Measurements from ENCODE around the gene SLX4IP. TPM values are rescaled to one million over a fixed set of nuclear protein-coding genes. Genes with fewer than 3 reads are reported as not detected.

SLX4IP gene
- total RNA-seq, 2 experiments from 2014 or later, result 4.9 to 5.2 TPM

DNA sequence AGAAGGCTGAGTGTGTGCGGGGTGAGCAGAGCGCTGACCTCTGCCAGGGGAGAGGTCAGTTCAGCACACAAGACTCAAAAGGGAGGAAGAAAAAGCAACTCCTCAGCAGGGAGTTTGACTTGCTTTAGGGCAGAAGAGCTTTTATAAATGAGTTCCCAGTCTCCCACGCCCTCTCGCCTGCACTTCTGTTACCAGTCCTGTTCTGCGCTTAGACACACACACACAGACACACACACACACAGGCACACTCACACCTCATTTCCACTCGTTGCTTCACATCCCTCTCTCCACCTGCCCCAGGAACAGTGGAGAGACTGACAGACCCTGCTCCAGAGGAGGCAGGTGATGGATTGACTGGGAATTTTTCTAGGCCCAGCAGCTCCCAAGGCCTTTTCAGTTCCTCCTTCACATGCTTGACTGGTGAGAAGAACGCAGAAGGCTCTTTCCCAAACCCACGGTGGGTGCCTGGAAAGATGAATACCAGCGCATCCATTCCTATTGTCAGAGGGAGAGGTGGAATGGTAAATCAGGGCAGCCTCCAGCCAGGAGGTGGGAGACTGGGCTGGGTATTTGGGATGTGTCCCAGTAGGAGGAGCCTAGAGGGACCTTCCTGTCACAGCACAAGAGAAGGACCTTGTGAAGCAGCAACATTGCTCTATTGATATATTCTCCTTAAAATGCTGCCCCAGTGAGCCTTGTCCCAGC lies 195.0 kb downstream of the SLX4IP start:
- Mint-ChIP-seq H3K4me1 (ENCODE audit: low read depth) (peaks cover 5% of the 10 kb centered on the region), H3K36me3 (ENCODE audit: low read depth) (peaks cover 5% of the 10 kb centered on the region)

DNA sequence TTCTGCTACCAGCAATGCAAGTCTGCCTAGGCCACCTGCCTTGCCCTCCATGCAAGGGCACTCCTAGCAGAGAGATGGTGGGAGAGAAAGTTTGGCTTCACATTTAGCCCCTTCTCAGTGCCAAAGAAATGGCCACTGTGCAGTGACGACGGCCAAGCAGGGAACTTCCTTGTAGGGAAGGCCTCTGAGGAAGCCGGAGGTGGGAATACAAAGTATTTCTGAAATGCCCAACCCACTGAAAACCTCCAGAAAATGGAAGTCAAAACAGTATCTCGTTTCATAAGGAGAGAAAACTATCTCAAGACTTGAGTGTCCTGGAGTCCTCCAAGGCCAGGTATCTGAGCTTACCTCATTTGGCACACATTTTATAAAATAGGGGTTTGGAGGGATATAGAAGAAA lies 196.0 kb downstream of the SLX4IP start:
- no peak overlapping the region for H3K27ac Mint-ChIP-seq
- DNase-seq, result no peak

More for the DNA sequence above, 195.0 kb downstream of the SLX4IP start:
- intact Hi-C loops (cut with micrococcal nuclease), result no loop called here
- Mint-ChIP-seq H3K27ac (no peak overlapping the region), H3K27me3 (ENCODE audit: low read depth) (no peaks in the 10 kb centered on the region), H3K4me3 (no peak overlapping the region), H3K9me3 (no peaks in the 10 kb centered on the region)
- no peak for DNase-seq
- CTCF ChIA-PET, result interaction anchor here (1.0 kb wide), 1 partner anchor 202 kb away, joined by 3 read pairs; no protein-coding TSS in a partner anchor

DNA sequence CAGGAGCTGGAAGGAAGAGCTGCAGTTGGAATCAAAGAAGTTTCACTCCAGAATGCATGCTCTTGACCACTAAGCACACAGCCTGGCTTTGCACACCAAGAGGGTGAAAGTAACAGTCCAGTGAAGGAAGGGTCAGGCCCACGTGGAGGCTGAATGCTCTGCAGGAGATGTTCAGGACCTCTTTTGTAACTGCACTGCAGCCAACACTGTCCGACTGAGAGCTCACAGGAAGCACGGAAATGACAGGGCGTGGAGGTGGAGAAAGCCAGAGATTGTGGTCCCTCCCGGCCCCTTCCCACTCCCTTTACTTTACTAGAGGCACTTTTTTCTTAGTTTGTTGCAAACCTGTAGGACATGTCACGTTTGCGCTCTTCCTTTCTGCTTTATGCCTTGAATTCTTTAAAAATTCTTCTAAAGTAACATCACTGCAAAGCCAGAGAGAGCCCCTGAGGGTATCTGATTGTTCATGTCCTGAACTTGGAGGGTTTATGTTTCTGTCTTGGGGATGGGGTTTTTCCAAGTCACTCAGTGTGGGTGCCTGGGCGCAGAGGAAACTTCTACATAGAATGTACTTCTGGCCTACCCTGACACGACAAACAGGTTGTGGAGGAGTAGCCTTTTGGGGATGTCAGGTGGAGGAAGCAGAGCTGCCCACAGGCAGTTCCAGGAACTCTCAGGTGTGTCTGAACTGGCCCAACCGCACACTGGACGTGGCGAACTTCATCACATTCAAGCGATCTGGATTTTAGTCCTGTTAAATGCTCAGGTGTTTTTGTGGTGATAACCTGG lies 197.8 kb downstream of the SLX4IP start:
- DNase-seq, result no peak
- Mint-ChIP-seq H3K4me3 (no peak overlapping the region), H3K4me1 (ENCODE audit: low read depth) (peaks cover 5% of the 10 kb centered on the region), H3K27ac (no peak overlapping the region), H3K27me3 (ENCODE audit: low read depth) (no peaks in the 10 kb centered on the region), H3K36me3 (ENCODE audit: low read depth) (no peaks in the 10 kb centered on the region), H3K9me3 (no peaks in the 10 kb centered on the region)
- CTCF ChIA-PET, result interaction anchor here (0.5 kb wide), 1 partner anchor 719 kb away, joined by 3 read pairs; no protein-coding TSS in a partner anchor
- intact Hi-C loops (cut with micrococcal nuclease), result no loop called here

More for the DNA sequence above, 196.0 kb downstream of the SLX4IP start:
- peaks cover 5% of the 10 kb centered on the region for H3K4me1 Mint-ChIP-seq (ENCODE audit: low read depth)
- H3K9me3 Mint-ChIP-seq, result no peaks in the 10 kb centered on the region
- peaks cover 2% of the 10 kb centered on the region for H3K36me3 Mint-ChIP-seq (ENCODE audit: low read depth)
- no peak overlapping the region for H3K4me3 Mint-ChIP-seq
- intact Hi-C loops (cut with micrococcal nuclease), result no loop called here
- CTCF ChIA-PET, result interaction anchor here (0.5 to 1.3 kb wide), 3 partner anchors 10 to 203 kb away, joined by 3 read pairs; no protein-coding TSS in a partner anchor
- no peaks in the 10 kb centered on the region for H3K27me3 Mint-ChIP-seq (ENCODE audit: low read depth)

DNA sequence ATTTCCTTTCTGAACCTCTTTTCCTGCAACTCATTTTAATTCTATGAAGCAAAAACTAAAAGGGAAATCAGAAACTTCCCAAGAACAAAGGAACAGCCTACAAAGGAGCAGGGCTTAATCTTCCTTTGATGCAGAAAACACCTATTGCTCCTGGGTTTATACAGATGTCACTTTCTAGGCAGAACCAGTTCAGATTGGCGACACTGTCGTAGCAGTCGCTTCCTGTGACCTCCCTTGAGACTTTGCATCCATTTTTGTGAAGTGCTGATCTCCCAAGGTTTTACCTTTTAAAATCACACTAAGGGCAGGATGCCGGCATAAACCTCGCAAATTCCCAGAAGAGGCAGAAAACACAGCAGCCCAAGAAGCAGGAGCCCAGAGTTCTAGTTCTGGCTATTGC lies 198.6 kb downstream of the SLX4IP start:
- H3K27me3 Mint-ChIP-seq (ENCODE audit: low read depth), result no peaks in the 10 kb centered on the region
- no peaks in the 10 kb centered on the region for H3K36me3 Mint-ChIP-seq (ENCODE audit: low read depth)
- H3K9me3 Mint-ChIP-seq, result no peaks in the 10 kb centered on the region
- intact Hi-C loops (cut with micrococcal nuclease), result no loop called here
- peaks cover 5% of the 10 kb centered on the region for H3K4me1 Mint-ChIP-seq (ENCODE audit: low read depth)
- DNase-seq, result no peak
- no peak overlapping the region for H3K4me3 Mint-ChIP-seq
- no peak overlapping the region for H3K27ac Mint-ChIP-seq
- CTCF ChIA-PET, result no interaction called here

DNA sequence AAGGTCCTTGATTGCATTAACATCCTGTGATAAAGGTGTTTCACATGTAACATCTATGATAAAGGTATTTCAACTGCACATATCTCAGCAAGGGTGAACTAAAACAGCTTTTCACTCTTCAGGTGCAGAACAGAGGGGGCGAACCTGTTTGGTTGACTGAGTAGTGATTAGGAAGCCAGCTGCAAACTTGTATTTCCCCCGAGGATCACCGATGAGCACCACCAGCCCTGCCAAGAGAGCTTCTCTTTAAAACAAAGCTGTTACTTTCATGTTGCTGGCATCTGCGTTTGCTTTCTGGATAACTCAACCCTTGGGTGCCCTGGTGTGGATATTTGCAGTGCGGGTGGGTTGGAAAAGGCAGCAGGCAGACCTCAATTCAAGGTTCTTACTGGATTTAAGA lies 199.1 kb downstream of the SLX4IP start:
- H3K27ac Mint-ChIP-seq, result no peak overlapping the region
- no peak for DNase-seq
- no peaks in the 10 kb centered on the region for H3K36me3 Mint-ChIP-seq (ENCODE audit: low read depth)
- CTCF ChIA-PET, result no interaction called here
- H3K4me3 Mint-ChIP-seq, result no peak overlapping the region
- H3K4me1 Mint-ChIP-seq (ENCODE audit: low read depth), result peaks cover 5% of the 10 kb centered on the region
- intact Hi-C loops (cut with micrococcal nuclease), result no loop called here
- H3K27me3 Mint-ChIP-seq (ENCODE audit: low read depth), result no peaks in the 10 kb centered on the region
- no peaks in the 10 kb centered on the region for H3K9me3 Mint-ChIP-seq

DNA sequence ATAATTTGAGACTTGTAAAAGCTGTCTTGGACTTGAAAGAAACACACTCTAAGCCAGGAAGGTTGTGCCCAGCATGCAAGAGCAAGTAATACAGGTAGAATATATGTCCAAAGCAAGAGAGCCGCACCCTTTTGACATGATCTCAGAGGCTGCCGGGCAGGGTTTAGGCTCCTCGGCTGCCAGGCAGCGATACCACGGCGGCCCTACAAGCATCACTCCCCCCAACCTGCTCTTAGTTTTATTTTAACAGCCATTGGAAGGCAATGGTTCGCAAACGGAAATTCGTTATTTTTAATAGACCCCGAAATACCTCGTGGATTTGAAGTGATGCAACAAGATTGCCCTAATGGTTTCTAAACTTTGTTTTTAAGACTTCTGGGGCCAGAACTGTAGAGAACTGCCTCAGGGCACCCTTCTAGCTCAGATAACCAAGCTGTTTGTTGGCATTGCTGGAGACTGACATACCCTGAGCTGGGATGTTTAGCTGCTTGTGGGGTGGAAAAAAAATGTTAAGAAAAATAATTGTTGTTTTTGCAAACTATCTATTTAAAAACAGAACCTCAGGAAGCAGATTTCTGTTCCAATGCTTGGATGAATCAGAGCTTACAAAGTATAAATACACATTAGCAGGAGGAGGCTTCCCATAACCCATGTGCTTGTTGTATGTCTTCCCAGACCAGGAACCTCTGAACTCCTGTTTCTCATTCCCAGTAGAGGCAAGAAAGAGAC lies 199.7 kb downstream of the SLX4IP start:
- intact Hi-C loops (cut with micrococcal nuclease), result no loop called here
- H3K9me3 Mint-ChIP-seq, result no peaks in the 10 kb centered on the region
- CTCF ChIA-PET, result interaction anchor here (0.5 kb wide), 1 partner anchor 95 kb away, joined by 5 read pairs; no protein-coding TSS in a partner anchor
- H3K36me3 Mint-ChIP-seq (ENCODE audit: low read depth), result no peaks in the 10 kb centered on the region
- no peak overlapping the region for H3K27ac Mint-ChIP-seq
- H3K27me3 Mint-ChIP-seq (ENCODE audit: low read depth), result no peaks in the 10 kb centered on the region
- no peak overlapping the region for H3K4me3 Mint-ChIP-seq
- no peak for DNase-seq
- peaks cover 5% of the 10 kb centered on the region for H3K4me1 Mint-ChIP-seq (ENCODE audit: low read depth)

DNA sequence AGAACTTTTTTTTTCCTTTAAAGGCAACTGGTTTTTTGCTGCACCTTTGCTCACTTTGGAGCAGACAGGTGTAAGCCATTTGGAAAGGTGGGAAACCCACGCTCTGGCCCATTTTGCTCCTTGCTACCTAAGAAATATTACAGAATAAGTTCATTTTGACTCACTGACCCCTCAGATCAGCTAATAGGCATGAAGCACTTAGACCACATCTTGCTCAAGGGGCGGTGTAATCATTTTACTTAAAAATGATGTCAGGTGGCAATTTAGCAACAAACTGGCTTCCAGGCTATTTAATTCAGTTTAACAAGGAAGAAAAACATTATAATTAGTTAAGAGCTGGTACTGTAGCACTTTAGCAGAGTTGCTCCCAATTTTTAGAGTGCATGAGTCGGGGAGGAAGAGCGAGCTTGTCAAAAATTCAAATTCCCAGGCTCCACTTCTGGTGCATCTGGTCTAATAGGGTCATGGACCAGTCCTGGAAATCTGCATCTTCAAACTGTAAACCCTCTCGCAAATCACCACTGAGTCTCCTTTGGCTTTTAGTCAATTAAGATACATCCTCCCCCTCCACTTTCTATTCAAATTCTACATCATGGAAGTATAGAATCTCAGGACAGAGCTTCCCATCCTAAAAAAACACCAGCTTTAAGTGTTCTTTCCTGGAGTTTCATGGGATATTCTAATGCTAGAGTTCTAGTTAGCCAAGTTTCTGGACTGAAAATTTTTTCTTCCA lies 200.5 kb downstream of the SLX4IP start:
- intact Hi-C loops (cut with micrococcal nuclease), result no loop called here
- H3K36me3 Mint-ChIP-seq (ENCODE audit: low read depth), result no peaks in the 10 kb centered on the region
- CTCF ChIA-PET, result no interaction called here
- H3K9me3 Mint-ChIP-seq, result no peaks in the 10 kb centered on the region
- no peak overlapping the region for H3K27ac Mint-ChIP-seq
- no peak overlapping the region for H3K4me3 Mint-ChIP-seq
- H3K27me3 Mint-ChIP-seq (ENCODE audit: low read depth), result no peaks in the 10 kb centered on the region
- no peak for DNase-seq
- H3K4me1 Mint-ChIP-seq (ENCODE audit: low read depth), result peaks cover 5% of the 10 kb centered on the region

DNA sequence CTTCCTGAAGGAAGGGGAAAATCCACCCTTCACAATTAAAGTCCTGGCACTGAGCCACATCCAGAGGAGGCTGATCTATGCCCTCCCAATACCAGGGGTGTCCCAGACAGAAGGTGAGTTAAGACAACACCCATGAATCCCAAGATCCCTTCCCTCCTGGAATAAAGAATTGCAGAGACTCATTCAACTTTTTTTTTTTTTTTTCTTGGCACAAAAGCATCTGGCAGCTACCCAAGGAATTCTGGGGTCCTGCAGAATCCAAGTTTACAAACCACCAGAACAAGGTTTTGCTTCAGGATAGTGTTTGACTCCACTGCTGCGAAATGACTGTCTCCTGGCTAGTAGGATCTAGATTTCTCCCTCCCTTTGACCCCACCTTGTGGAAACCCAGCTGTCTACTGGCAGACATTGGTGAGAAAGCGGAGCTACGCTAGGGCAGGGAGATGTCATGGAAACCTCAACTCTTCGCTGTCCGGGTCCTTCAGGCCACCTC lies 201.3 kb downstream of the SLX4IP start:
- Mint-ChIP-seq H3K9me3 (no peaks in the 10 kb centered on the region), H3K4me1 (ENCODE audit: low read depth) (peaks cover 5% of the 10 kb centered on the region), H3K36me3 (ENCODE audit: low read depth) (no peaks in the 10 kb centered on the region), H3K4me3 (no peak overlapping the region), H3K27me3 (ENCODE audit: low read depth) (no peaks in the 10 kb centered on the region), H3K27ac (no peak overlapping the region)
- DNase-seq, result no peak
- CTCF ChIA-PET, result interaction anchor here (0.6 to 0.7 kb wide), 2 partner anchors 25 to 615 kb away, joined by 3 read pairs; no protein-coding TSS in a partner anchor
- intact Hi-C loops (cut with micrococcal nuclease), result no loop called here

DNA sequence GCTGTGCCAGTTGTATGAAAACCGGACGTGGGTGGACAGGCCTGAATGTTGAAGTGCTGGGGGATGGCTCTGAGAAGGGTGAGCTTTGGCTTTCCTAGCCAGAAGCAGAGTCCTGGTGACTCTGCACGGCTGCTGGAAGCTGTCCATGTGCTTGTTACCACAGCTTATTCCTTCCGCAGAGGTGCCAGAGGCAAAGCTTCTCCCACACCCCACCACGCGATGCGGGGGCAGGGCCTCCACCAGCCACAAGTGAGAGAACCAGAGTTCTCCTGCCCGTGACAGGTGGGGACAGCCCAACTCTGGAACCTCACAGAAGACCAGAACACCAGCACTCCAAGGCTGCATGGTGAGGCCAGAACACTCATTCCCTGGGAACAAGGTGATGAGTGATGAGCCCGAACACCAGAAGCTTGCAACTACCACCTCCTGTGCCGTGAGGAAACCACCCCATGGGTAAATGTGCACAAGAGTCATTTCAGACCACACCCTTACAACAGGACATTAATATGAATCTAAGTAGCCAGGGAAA lies 202.0 kb downstream of the SLX4IP start:
- no peaks in the 10 kb centered on the region for H3K36me3 Mint-ChIP-seq (ENCODE audit: low read depth)
- no peak overlapping the region for H3K27ac Mint-ChIP-seq
- H3K27me3 Mint-ChIP-seq (ENCODE audit: low read depth), result no peaks in the 10 kb centered on the region
- intact Hi-C loops (cut with micrococcal nuclease), result no loop called here
- CTCF ChIA-PET, result interaction anchor here (0.7 kb wide), 1 partner anchor 26 kb away, joined by 3 read pairs; no protein-coding TSS in a partner anchor
- no peaks in the 10 kb centered on the region for H3K9me3 Mint-ChIP-seq
- peaks cover 5% of the 10 kb centered on the region for H3K4me1 Mint-ChIP-seq (ENCODE audit: low read depth)
- no peak for DNase-seq
- no peak overlapping the region for H3K4me3 Mint-ChIP-seq

DNA sequence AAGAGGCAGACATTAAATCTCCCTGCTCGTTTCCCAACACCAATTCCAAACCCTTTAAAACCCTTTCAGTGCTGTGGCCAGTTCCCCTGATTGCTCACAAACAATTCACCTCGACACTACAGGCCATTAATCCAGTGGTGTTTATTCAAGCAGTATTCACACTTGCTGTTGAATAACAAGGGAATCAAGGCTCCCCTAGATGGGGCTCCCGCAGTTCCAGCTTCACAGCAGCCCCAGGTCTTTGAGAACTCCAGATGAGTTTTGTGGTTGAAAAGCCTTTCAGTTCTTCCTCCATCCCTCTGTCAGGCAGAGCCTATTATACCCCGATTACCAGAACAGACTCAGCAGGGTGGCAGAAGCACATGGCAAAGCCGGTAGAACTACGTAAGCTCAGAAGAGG lies 202.5 kb downstream of the SLX4IP start:
- no peak for DNase-seq
- Mint-ChIP-seq H3K9me3 (no peaks in the 10 kb centered on the region), H3K27ac (no peak overlapping the region), H3K4me3 (no peak overlapping the region), H3K4me1 (ENCODE audit: low read depth) (peaks cover 5% of the 10 kb centered on the region), H3K27me3 (ENCODE audit: low read depth) (no peaks in the 10 kb centered on the region), H3K36me3 (ENCODE audit: low read depth) (no peaks in the 10 kb centered on the region)
- CTCF ChIA-PET, result no interaction called here
- intact Hi-C loops (cut with micrococcal nuclease), result no loop called here

DNA sequence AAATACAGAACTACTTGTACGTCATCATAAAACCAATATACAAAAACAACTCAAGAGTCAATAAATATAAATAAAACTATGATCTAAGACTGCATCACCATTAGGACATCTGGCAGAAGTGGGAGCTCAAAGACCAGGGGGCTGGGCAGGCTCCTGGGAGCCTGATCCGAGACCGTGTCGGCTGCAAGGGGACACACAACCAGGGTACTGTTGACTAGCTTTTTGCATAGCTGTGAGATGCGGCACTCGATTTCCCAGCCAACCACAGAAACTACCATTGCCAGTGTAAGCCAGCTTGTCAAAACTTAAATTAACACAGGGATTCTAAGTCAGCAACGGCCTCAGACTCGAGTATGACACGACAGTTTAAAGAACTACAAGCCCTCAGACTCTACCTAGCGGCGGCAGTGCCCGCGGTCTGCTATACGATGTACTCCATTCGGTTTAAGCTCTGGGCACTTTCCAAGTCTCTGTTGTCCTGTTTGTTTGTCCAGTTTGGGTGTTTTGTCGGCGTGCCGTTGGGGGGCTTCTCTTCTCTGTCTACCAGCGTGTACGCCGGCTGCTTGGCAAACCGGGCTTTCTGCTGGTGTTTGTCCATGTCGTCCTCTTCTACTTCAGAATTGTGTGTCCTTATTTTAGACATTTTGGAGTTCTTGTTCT lies 204.1 kb downstream of the SLX4IP start:
- no peak for DNase-seq
- Mint-ChIP-seq H3K27ac (no peak overlapping the region), H3K4me3 (no peak overlapping the region), H3K9me3 (no peaks in the 10 kb centered on the region), H3K4me1 (ENCODE audit: low read depth) (no peaks in the 10 kb centered on the region), H3K27me3 (ENCODE audit: low read depth) (no peaks in the 10 kb centered on the region), H3K36me3 (ENCODE audit: low read depth) (no peaks in the 10 kb centered on the region)
- CTCF ChIA-PET, result interaction anchor here (0.8 kb wide), 1 partner anchor 11 kb away, joined by 3 read pairs; no protein-coding TSS in a partner anchor
- intact Hi-C loops (cut with micrococcal nuclease), result no loop called here
